Memory B cell (primary cell): ENCODE measurements around the gene HSP90AA1.

Experiments
- ATAC-seq: fragments of 150-1000 bp; cut with Tn5 transposase; 2 replicates; pipeline ENCODE4 v1.10.0; 2021; ENCODE audit warnings: low read depth, mild to moderate bottlenecking, moderate library complexity
- DNase-seq, 2 donors: peaks; one replicate each; pipeline ENCODE4 v3.0.0; 2022; ENCODE audit warnings: low spot score in 2 of 2
- H3K27ac Mint-ChIP-seq: one replicate; pipeline ENCODE4 v1.8.0; 2022; ENCODE audit warnings: mild to moderate bottlenecking, moderate library complexity, mixed read lengths
- H3K27me3 Mint-ChIP-seq: one replicate; pipeline ENCODE4 v1.8.0; 2022; ENCODE audit warnings: mixed read lengths
- H3K36me3 Mint-ChIP-seq: one replicate; pipeline ENCODE4 v1.8.0; 2022; ENCODE audit warnings: mild to moderate bottlenecking, mixed read lengths
- H3K4me1 Mint-ChIP-seq: one replicate; pipeline ENCODE4 v1.8.0; 2022; ENCODE audit warnings: mixed read lengths
- H3K4me3 Mint-ChIP-seq: one replicate; pipeline ENCODE4 v1.8.0; 2022; ENCODE audit warnings: mild to moderate bottlenecking, moderate library complexity, mixed read lengths
- H3K9me3 Mint-ChIP-seq: one replicate; pipeline ENCODE4 v1.8.0; 2022; ENCODE audit warnings: mixed read lengths

HSP90AA1 gene

GRCh38 chr14:102047808-102048540 lies 38.9 kb downstream of the HSP90AA1 start:
- H3K4me1 Mint-ChIP-seq: no peaks in the 10 kb centered on the region
- ATAC-seq (no peak), DNase-seq (no peak)
- no peak overlapping the region for H3K27ac Mint-ChIP-seq
- H3K9me3 Mint-ChIP-seq: no peaks in the 10 kb centered on the region
- H3K27me3 Mint-ChIP-seq: no peaks in the 10 kb centered on the region
- no peak overlapping the region for H3K4me3 Mint-ChIP-seq
- H3K36me3 Mint-ChIP-seq: peaks cover 32% of the 10 kb centered on the region

GRCh38 chr14:102046337-102047278 lies 40.2 kb downstream of the HSP90AA1 start:
- Mint-ChIP-seq H3K27ac (no peak overlapping the region), H3K9me3 (no peaks in the 10 kb centered on the region), H3K4me3 (no peak overlapping the region), H3K4me1 (no peaks in the 10 kb centered on the region), H3K27me3 (no peaks in the 10 kb centered on the region), H3K36me3 (peaks cover 37% of the 10 kb centered on the region)
- peak; percentile 56 for ATAC-seq
- DNase-seq: no peak

- H3K9me3 Mint-ChIP-seq: no peaks in the 10 kb centered on the region
- peak overlapping the region; percentile 11 for H3K27ac Mint-ChIP-seq
- H3K36me3 Mint-ChIP-seq: peaks cover 29% of the 10 kb centered on the region
- H3K27me3 Mint-ChIP-seq: no peaks in the 10 kb centered on the region
- DNase-seq (no peak), ATAC-seq (no peak)
- no peak overlapping the region for H3K4me3 Mint-ChIP-seq
- no peaks in the 10 kb centered on the region for H3K4me1 Mint-ChIP-seq
These were observed 42.3 kb downstream of the HSP90AA1 start for GRCh38 chr14:102044566-102044965.

GRCh38 chr14:102043251-102044025 lies 43.4 kb downstream of the HSP90AA1 start:
- H3K36me3 Mint-ChIP-seq: peaks cover 35% of the 10 kb centered on the region
- no peak overlapping the region for H3K27ac Mint-ChIP-seq
- H3K4me1 Mint-ChIP-seq: no peaks in the 10 kb centered on the region
- DNase-seq: no peak
- no peak for ATAC-seq
- H3K27me3 Mint-ChIP-seq: no peaks in the 10 kb centered on the region
- no peak overlapping the region for H3K4me3 Mint-ChIP-seq
- no peaks in the 10 kb centered on the region for H3K9me3 Mint-ChIP-seq

GRCh38 chr14:102042699-102043098 lies 44.1 kb downstream of the HSP90AA1 start:
- no peak for ATAC-seq
- no peaks in the 10 kb centered on the region for H3K9me3 Mint-ChIP-seq
- H3K4me1 Mint-ChIP-seq: no peaks in the 10 kb centered on the region
- DNase-seq: no peak
- H3K36me3 Mint-ChIP-seq: peaks cover 32% of the 10 kb centered on the region
- H3K27ac Mint-ChIP-seq: no peak overlapping the region
- H3K27me3 Mint-ChIP-seq: no peaks in the 10 kb centered on the region
- no peak overlapping the region for H3K4me3 Mint-ChIP-seq

- Mint-ChIP-seq H3K36me3 (peaks cover 33% of the 10 kb centered on the region), H3K4me1 (no peaks in the 10 kb centered on the region), H3K4me3 (no peak overlapping the region), H3K9me3 (no peaks in the 10 kb centered on the region), H3K27ac (no peak overlapping the region), H3K27me3 (no peaks in the 10 kb centered on the region)
- DNase-seq (no peak), ATAC-seq (no peak)
These were observed 46.7 kb downstream of the HSP90AA1 start for GRCh38 chr14:102040153-102040552.

GRCh38 chr14:102039157-102039556 lies 47.7 kb downstream of the HSP90AA1 start:
- H3K4me3 Mint-ChIP-seq: no peak overlapping the region
- DNase-seq: no peak
- H3K9me3 Mint-ChIP-seq: no peaks in the 10 kb centered on the region
- H3K27ac Mint-ChIP-seq: no peak overlapping the region
- peaks cover 38% of the 10 kb centered on the region for H3K36me3 Mint-ChIP-seq
- H3K27me3 Mint-ChIP-seq: no peaks in the 10 kb centered on the region
- ATAC-seq: no peak
- no peaks in the 10 kb centered on the region for H3K4me1 Mint-ChIP-seq

GRCh38 chr14:102037686-102038085 lies 49.2 kb downstream of the HSP90AA1 start:
- Mint-ChIP-seq H3K4me1 (no peaks in the 10 kb centered on the region), H3K27me3 (no peaks in the 10 kb centered on the region), H3K9me3 (no peaks in the 10 kb centered on the region), H3K36me3 (peaks cover 43% of the 10 kb centered on the region), H3K27ac (no peak overlapping the region), H3K4me3 (no peak overlapping the region)
- DNase-seq: no peak
- no peak for ATAC-seq

GRCh38 chr14:102035914-102036313 lies 50.9 kb downstream of the HSP90AA1 start:
- H3K9me3 Mint-ChIP-seq: no peaks in the 10 kb centered on the region
- H3K4me1 Mint-ChIP-seq: no peaks in the 10 kb centered on the region
- H3K27me3 Mint-ChIP-seq: no peaks in the 10 kb centered on the region
- H3K4me3 Mint-ChIP-seq: no peak overlapping the region
- ATAC-seq (no peak), DNase-seq (no peak)
- no peak overlapping the region for H3K27ac Mint-ChIP-seq
- peaks cover 40% of the 10 kb centered on the region for H3K36me3 Mint-ChIP-seq

- ATAC-seq: no peak
- Mint-ChIP-seq H3K27ac (peak overlapping the region; percentile 72), H3K4me3 (no peak overlapping the region), H3K9me3 (no peaks in the 10 kb centered on the region), H3K27me3 (no peaks in the 10 kb centered on the region), H3K36me3 (peaks cover 45% of the 10 kb centered on the region), H3K4me1 (no peaks in the 10 kb centered on the region)
- no peak for DNase-seq
These were observed 52.5 kb downstream of the HSP90AA1 start for GRCh38 chr14:102034301-102034700.

- DNase-seq (no peak), ATAC-seq (no peak)
- H3K4me3 Mint-ChIP-seq: no peak overlapping the region
- H3K27me3 Mint-ChIP-seq: no peaks in the 10 kb centered on the region
- no peaks in the 10 kb centered on the region for H3K9me3 Mint-ChIP-seq
- H3K4me1 Mint-ChIP-seq: no peaks in the 10 kb centered on the region
- H3K27ac Mint-ChIP-seq: no peak overlapping the region
- peaks cover 44% of the 10 kb centered on the region for H3K36me3 Mint-ChIP-seq
These were observed 53.6 kb downstream of the HSP90AA1 start for GRCh38 chr14:102033241-102033640.
